ENCODE measurements around the gene COL4A1.

COL4A1 gene

DNA sequence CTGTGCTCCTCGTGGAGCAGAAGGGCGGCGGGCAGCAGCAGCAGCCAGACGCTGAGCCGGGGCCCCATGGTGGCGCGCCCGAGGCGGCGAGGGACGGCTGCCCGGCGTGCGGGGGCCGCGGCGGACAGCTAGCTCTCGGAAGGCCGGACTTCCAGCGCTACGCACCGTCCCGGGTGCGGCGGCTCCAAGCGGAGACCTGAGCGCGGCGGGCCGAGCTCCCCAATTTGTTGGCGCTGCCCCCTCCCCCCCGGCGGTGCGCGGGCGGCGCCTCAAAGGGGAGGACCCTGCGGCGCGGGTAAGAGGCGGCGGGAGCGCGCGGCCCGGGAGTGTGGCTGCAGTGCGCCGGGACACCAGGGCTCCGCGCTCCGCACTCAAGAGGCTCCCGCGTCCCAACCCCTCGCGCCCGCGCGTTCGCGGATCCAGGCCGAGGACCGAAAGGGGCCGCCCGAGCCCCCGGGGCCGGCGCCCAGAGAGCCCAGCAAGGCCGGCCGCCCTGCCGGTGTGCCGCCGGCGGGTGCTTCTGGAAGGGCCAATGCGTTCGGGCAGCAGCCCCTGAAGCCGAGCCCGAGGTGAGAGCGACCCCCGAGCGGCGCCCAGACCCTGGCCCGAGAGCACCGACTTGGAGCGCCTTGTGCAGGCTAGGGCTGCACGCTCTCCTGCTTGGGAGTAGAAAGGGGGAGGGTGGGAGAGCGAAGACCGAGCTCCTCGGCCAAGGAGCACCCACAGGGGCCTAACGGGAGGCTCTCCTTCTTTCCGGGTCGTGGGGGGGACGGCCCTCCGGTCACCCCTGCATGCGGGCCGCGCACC is at the start of gene COL4A1, which contains the start of gene COL4A2:
TSS of gene COL4A1 (minus strand) at position 198 of the 807 bp plus-strand sequence. CDS start at position 68, 130 bp downstream.
TSS of gene COL4A2 (plus strand) at position 325 of the 807 bp plus-strand sequence. CDS start 620 bp downstream, outside the sequence.
- peaks cover 25 to 46% of the 10 kb centered on the region in 2 donors for H3K27me3 ChIP-seq (ENCODE audit: control insufficient read depth in 1 of 2, insufficient read depth in 2 of 2, low read length in 2 of 2)
- H3K9ac ChIP-seq (ENCODE audit: low read depth in 1 of 2, low read length in 2 of 2), result peak within 1 kb of the TSS; percentile 60 to 70
- H3K27ac ChIP-seq (ENCODE audit: low read depth, low read length), result peak within 1 kb of the TSS; percentile 86
- H3K4me3 ChIP-seq (ENCODE audit: low read depth in 1 of 2, low read length in 2 of 2), result peak within 1 kb of the TSS; percentile 69 to 76
- no peaks in the 10 kb centered on the region for H3K9me3 ChIP-seq (ENCODE audit: control insufficient read depth in 1 of 2, low read length in 2 of 2)
- peaks cover 0 to 4% of the 10 kb centered on the region in 2 donors for H3K36me3 ChIP-seq (ENCODE audit: control insufficient read depth in 1 of 2, insufficient read depth in 2 of 2, low read length in 2 of 2)
- peaks cover 10 to 14% of the 10 kb centered on the region in 2 donors for H3K4me1 ChIP-seq (ENCODE audit: control insufficient read depth in 1 of 2, insufficient read depth in 2 of 2, low read length in 2 of 2)

- Histone ChIP-seq H3K4me1 (ENCODE audit: control insufficient read depth in 1 of 2, insufficient read depth in 2 of 2, low read length in 2 of 2) (peaks cover 5 to 7% of the 10 kb centered on the region in 2 donors), H3K9ac (ENCODE audit: low read depth in 1 of 2, low read length in 2 of 2) (no peak overlapping the region), H3K4me3 (ENCODE audit: low read depth in 1 of 2, low read length in 2 of 2) (no peak overlapping the region), H3K9me3 (ENCODE audit: control insufficient read depth in 1 of 2, low read length in 2 of 2) (no peaks in the 10 kb centered on the region), H3K36me3 (ENCODE audit: control insufficient read depth in 1 of 2, insufficient read depth in 2 of 2, low read length in 2 of 2) (no peaks in the 10 kb centered on the region), H3K27me3 (ENCODE audit: control insufficient read depth in 1 of 2, insufficient read depth in 2 of 2, low read length in 2 of 2) (no peaks in the 10 kb centered on the region), H3K27ac (ENCODE audit: low read depth, low read length) (no peak overlapping the region)
These were observed 49.4 kb upstream of the COL4A1 start for GRCh38 chr13:110356362-110356761.

- H3K36me3 ChIP-seq (ENCODE audit: control insufficient read depth in 1 of 2, insufficient read depth in 2 of 2, low read length in 2 of 2), result no peaks in the 10 kb centered on the region
- no peak overlapping the region for H3K4me3 ChIP-seq (ENCODE audit: low read depth in 1 of 2, low read length in 2 of 2)
- no peak overlapping the region for H3K9ac ChIP-seq (ENCODE audit: low read depth in 1 of 2, low read length in 2 of 2)
- H3K9me3 ChIP-seq (ENCODE audit: control insufficient read depth in 1 of 2, low read length in 2 of 2), result no peaks in the 10 kb centered on the region
- no peaks in the 10 kb centered on the region for H3K27me3 ChIP-seq (ENCODE audit: control insufficient read depth in 1 of 2, insufficient read depth in 2 of 2, low read length in 2 of 2)
- peaks cover 0 to 3% of the 10 kb centered on the region in 2 donors for H3K4me1 ChIP-seq (ENCODE audit: control insufficient read depth in 1 of 2, insufficient read depth in 2 of 2, low read length in 2 of 2)
- no peak overlapping the region for H3K27ac ChIP-seq (ENCODE audit: low read depth, low read length)
These were observed 47.9 kb upstream of the COL4A1 start for GRCh38 chr13:110354715-110355473.

GRCh38 chr13:110354123-110354627 is 47.2 kb upstream of the COL4A1 start:
- H3K9me3 ChIP-seq (ENCODE audit: control insufficient read depth in 1 of 2, low read length in 2 of 2), result no peaks in the 10 kb centered on the region
- H3K36me3 ChIP-seq (ENCODE audit: control insufficient read depth in 1 of 2, insufficient read depth in 2 of 2, low read length in 2 of 2), result no peaks in the 10 kb centered on the region
- H3K27ac ChIP-seq (ENCODE audit: low read depth, low read length), result no peak overlapping the region
- H3K27me3 ChIP-seq (ENCODE audit: control insufficient read depth in 1 of 2, insufficient read depth in 2 of 2, low read length in 2 of 2), result no peaks in the 10 kb centered on the region
- H3K4me1 ChIP-seq (ENCODE audit: control insufficient read depth in 1 of 2, insufficient read depth in 2 of 2, low read length in 2 of 2), result peaks cover 0 to 3% of the 10 kb centered on the region in 2 donors
- H3K4me3 ChIP-seq (ENCODE audit: low read depth in 1 of 2, low read length in 2 of 2), result no peak overlapping the region
- no peak overlapping the region for H3K9ac ChIP-seq (ENCODE audit: low read depth in 1 of 2, low read length in 2 of 2)

- Histone ChIP-seq H3K36me3 (ENCODE audit: control insufficient read depth in 1 of 2, insufficient read depth in 2 of 2, low read length in 2 of 2) (no peaks in the 10 kb centered on the region), H3K27ac (ENCODE audit: low read depth, low read length) (no peak overlapping the region), H3K9me3 (ENCODE audit: control insufficient read depth in 1 of 2, low read length in 2 of 2) (no peaks in the 10 kb centered on the region), H3K9ac (ENCODE audit: low read depth in 1 of 2, low read length in 2 of 2) (no peak overlapping the region), H3K4me1 (ENCODE audit: control insufficient read depth in 1 of 2, insufficient read depth in 2 of 2, low read length in 2 of 2) (peaks cover 0 to 3% of the 10 kb centered on the region in 2 donors), H3K4me3 (ENCODE audit: low read depth in 1 of 2, low read length in 2 of 2) (no peak overlapping the region), H3K27me3 (ENCODE audit: control insufficient read depth in 1 of 2, insufficient read depth in 2 of 2, low read length in 2 of 2) (no peaks in the 10 kb centered on the region)
These were observed 46.5 kb upstream of the COL4A1 start for GRCh38 chr13:110353339-110353977.

GRCh38 chr13:110352735-110353134 is 45.8 kb upstream of the COL4A1 start:
- no peak overlapping the region for H3K4me3 ChIP-seq (ENCODE audit: low read depth in 1 of 2, low read length in 2 of 2)
- no peaks in the 10 kb centered on the region for H3K36me3 ChIP-seq (ENCODE audit: control insufficient read depth in 1 of 2, insufficient read depth in 2 of 2, low read length in 2 of 2)
- H3K27ac ChIP-seq (ENCODE audit: low read depth, low read length), result no peak overlapping the region
- H3K4me1 ChIP-seq (ENCODE audit: control insufficient read depth in 1 of 2, insufficient read depth in 2 of 2, low read length in 2 of 2), result peaks cover 0 to 4% of the 10 kb centered on the region in 2 donors
- H3K27me3 ChIP-seq (ENCODE audit: control insufficient read depth in 1 of 2, insufficient read depth in 2 of 2, low read length in 2 of 2), result no peaks in the 10 kb centered on the region
- H3K9me3 ChIP-seq (ENCODE audit: control insufficient read depth in 1 of 2, low read length in 2 of 2), result no peaks in the 10 kb centered on the region
- H3K9ac ChIP-seq (ENCODE audit: low read depth in 1 of 2, low read length in 2 of 2), result no peak overlapping the region

DNA sequence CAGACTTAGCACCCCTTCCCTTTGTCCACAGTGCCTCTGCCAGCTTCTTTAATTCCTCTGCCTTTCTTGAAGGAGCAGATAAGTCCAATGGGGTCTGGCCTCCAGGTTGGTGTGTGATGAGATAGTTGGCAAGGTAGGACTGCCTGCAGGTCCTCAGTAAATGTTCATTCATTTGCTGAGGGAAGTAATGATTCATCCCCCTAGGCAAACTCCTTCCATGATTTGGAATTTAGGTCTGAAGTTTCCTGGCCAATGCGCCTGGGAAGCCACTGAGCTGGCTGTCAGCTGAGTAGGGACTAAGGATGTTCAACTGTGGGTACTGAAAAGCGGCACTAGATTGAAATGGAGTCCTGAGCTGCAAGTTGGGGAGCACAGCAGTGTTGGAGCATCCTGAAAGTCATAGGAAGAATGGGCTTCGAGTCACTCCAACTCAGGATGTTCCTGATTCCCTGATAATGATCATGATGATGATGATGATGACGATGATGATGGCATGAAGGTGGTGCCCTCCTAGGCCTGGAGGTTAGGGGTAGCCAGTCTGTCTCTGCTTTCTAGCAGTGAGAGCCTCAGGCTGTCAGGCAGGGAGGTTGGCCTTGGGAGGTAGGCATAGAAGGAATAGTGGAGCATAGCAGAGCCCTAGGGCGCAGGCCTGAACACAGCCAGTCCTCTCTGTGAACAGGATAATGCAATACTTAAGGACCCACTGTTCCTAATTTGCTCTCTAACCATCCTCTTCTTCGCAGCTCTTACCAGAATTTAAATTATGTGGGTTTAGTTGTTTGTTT is 44.9 kb upstream of the COL4A1 start:
- H3K27me3 ChIP-seq (ENCODE audit: control insufficient read depth in 1 of 2, insufficient read depth in 2 of 2, low read length in 2 of 2), result no peaks in the 10 kb centered on the region
- no peak overlapping the region for H3K4me3 ChIP-seq (ENCODE audit: low read depth in 1 of 2, low read length in 2 of 2)
- H3K4me1 ChIP-seq (ENCODE audit: control insufficient read depth in 1 of 2, insufficient read depth in 2 of 2, low read length in 2 of 2), result peaks cover 0 to 13% of the 10 kb centered on the region in 2 donors
- H3K36me3 ChIP-seq (ENCODE audit: control insufficient read depth in 1 of 2, insufficient read depth in 2 of 2, low read length in 2 of 2), result no peaks in the 10 kb centered on the region
- H3K9me3 ChIP-seq (ENCODE audit: control insufficient read depth in 1 of 2, low read length in 2 of 2), result no peaks in the 10 kb centered on the region
- H3K9ac ChIP-seq (ENCODE audit: low read depth in 1 of 2, low read length in 2 of 2), result no peak overlapping the region
- H3K27ac ChIP-seq (ENCODE audit: low read depth, low read length), result no peak overlapping the region

DNA sequence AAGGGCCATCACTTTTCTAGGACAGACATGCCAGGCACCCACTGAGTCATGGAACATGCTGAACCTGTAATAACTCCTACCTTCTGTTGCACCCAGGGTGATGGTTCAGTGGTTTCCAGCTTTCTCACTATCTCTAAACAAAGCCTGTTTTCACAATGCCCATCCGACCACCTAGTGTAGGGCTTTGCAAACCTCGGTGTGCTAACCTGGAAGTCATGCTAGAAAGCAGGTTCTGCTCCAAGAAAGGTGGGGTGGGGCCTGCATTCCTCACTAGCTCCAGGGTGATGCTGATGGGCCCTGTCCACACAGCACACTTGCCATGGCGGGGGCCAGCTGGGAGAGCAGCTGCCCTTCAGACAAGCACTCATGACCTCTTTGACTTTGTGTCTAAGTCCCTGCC is 43.6 kb upstream of the COL4A1 start:
- peaks cover 0 to 18% of the 10 kb centered on the region in 2 donors for H3K4me1 ChIP-seq (ENCODE audit: control insufficient read depth in 1 of 2, insufficient read depth in 2 of 2, low read length in 2 of 2)

DNA sequence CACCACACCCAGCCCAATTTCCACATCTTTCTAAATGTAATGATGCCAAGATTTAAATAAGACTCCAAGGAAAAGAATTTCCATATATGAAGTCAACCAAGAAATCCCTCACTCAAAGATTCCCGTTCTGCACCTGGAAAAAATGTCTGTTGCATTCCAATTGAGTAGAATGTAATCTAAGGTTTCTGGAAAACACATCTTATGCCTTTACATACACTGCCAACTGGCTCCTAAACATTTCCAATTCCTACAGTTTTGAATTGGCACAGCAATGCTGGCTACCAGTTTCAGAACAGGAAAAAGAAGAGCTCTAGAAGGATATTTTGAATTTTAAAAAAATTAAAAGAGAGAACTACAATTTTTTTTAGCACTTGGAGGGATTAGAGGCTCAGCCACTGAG is 43.1 kb upstream of the COL4A1 start:
- peaks cover 0 to 18% of the 10 kb centered on the region in 2 donors for H3K4me1 ChIP-seq (ENCODE audit: control insufficient read depth in 1 of 2, insufficient read depth in 2 of 2, low read length in 2 of 2)
- no peaks in the 10 kb centered on the region for H3K9me3 ChIP-seq (ENCODE audit: control insufficient read depth in 1 of 2, low read length in 2 of 2)
- H3K9ac ChIP-seq (ENCODE audit: low read depth in 1 of 2, low read length in 2 of 2), result no peak overlapping the region
- no peaks in the 10 kb centered on the region for H3K27me3 ChIP-seq (ENCODE audit: control insufficient read depth in 1 of 2, insufficient read depth in 2 of 2, low read length in 2 of 2)
- no peaks in the 10 kb centered on the region for H3K36me3 ChIP-seq (ENCODE audit: control insufficient read depth in 1 of 2, insufficient read depth in 2 of 2, low read length in 2 of 2)
- H3K4me3 ChIP-seq (ENCODE audit: low read depth in 1 of 2, low read length in 2 of 2), result no peak overlapping the region
- no peak overlapping the region for H3K27ac ChIP-seq (ENCODE audit: low read depth, low read length)

More for the DNA sequence above, 43.6 kb upstream of the COL4A1 start:
- Histone ChIP-seq H3K9ac (ENCODE audit: low read depth in 1 of 2, low read length in 2 of 2) (no peak overlapping the region), H3K9me3 (ENCODE audit: control insufficient read depth in 1 of 2, low read length in 2 of 2) (no peaks in the 10 kb centered on the region), H3K27me3 (ENCODE audit: control insufficient read depth in 1 of 2, insufficient read depth in 2 of 2, low read length in 2 of 2) (no peaks in the 10 kb centered on the region), H3K27ac (ENCODE audit: low read depth, low read length) (no peak overlapping the region), H3K4me3 (ENCODE audit: low read depth in 1 of 2, low read length in 2 of 2) (no peak overlapping the region), H3K36me3 (ENCODE audit: control insufficient read depth in 1 of 2, insufficient read depth in 2 of 2, low read length in 2 of 2) (no peaks in the 10 kb centered on the region)

All from duodenal mucosa (tissue), 2 donors.